ENCODE data around the gene GON4L.
"Not testable (repeated sequence)": the region's sequence is repeated elsewhere in the genome, so short reads cannot be mapped to it uniquely, and the experiment has no call there.

GON4L gene

DNA sequence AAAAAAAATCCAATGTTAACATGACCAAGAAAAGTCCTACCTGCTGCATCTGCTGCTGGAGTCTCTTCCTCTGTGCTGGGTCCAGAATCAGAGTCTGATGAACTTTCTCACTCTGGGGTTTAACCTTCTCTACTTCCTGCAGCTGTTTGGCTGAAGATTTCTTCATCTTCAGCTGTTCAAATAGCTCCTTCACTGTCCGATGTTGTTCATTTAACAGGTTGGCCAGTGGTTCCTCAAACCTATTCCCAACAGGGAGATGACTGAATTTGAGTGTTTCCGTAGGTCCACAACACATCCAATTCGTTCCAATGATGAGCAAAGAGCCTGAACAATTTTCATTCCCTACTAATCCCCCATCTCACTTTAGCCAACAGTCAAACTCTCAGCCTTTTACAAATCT lies 79.4 kb downstream of the GON4L start:
- Histone ChIP-seq H4K20me1 (ENCODE audit: control insufficient read depth, insufficient read depth, low read depth, low read length) (no peaks in the 10 kb centered on the region), H3K4me2 (ENCODE audit: low read length) (no peak overlapping the region), H3K4me1 (ENCODE audit: control insufficient read depth, low read length) (no peaks in the 10 kb centered on the region), H3K27me3 (ENCODE audit: control insufficient read depth, low read length) (no peaks in the 10 kb centered on the region), H3K9me3 (ENCODE audit: control insufficient read depth, insufficient read depth, low read length) (no peaks in the 10 kb centered on the region), H3K79me2 (ENCODE audit: control insufficient read depth, low read length) (no peaks in the 10 kb centered on the region), H3K36me3 (ENCODE audit: control insufficient read depth, low read length) (peaks cover 49% of the 10 kb centered on the region), H3F3A (ENCODE audit: control insufficient read depth, insufficient read depth) (no peaks in the 10 kb centered on the region), H3K9me2 (replicated peaks; ENCODE audit: control insufficient read depth, low read length) (no peaks in the 10 kb centered on the region), H3K27ac (ENCODE audit: low read depth, low read length) (no peak overlapping the region), H3K4me3 (ENCODE audit: low read length) (no peak overlapping the region)
- TF ChIP-seq, protein P1, sequence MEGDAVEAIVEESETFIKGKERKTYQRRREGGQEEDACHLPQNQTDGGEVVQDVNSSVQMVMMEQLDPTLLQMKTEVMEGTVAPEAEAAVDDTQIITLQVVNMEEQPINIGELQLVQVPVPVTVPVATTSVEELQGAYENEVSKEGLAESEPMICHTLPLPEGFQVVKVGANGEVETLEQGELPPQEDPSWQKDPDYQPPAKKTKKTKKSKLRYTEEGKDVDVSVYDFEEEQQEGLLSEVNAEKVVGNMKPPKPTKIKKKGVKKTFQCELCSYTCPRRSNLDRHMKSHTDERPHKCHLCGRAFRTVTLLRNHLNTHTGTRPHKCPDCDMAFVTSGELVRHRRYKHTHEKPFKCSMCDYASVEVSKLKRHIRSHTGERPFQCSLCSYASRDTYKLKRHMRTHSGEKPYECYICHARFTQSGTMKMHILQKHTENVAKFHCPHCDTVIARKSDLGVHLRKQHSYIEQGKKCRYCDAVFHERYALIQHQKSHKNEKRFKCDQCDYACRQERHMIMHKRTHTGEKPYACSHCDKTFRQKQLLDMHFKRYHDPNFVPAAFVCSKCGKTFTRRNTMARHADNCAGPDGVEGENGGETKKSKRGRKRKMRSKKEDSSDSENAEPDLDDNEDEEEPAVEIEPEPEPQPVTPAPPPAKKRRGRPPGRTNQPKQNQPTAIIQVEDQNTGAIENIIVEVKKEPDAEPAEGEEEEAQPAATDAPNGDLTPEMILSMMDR (IDR thresholded peaks at IDR 0.05; ENCODE audit: low read depth, low read length, poor library complexity, severe bottlenecking), result no peak
- TF ChIP-seq EZH2phosphoT487 (IDR thresholded peaks at IDR 0.05; ENCODE audit: borderline replicate concordance, low read length), result no peak

DNA sequence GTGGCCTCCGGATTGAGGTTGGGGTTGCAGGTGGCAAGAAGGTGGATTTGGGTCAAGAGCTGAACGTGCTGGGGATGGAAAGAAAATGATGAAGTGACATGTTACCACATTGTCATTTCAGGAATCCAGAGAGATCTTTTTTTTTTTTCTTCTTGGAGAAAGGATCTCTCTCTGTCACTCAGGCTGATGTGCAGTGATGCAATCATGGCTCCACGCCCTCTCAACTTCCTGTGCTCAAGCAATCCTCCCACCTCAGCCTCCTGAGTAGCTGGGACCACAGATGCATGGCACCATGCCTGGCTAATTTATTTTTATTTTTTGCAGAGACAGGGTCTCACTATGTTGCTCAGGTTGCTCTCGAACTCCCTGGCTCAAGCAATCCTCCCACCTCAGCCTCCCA lies 80.6 kb downstream of the GON4L start:
- H3K36me3 ChIP-seq (ENCODE audit: control insufficient read depth, low read length), result peaks cover 54% of the 10 kb centered on the region
- H3K4me2 ChIP-seq (ENCODE audit: low read length), result no peak overlapping the region
- H4K20me1 ChIP-seq (ENCODE audit: control insufficient read depth, insufficient read depth, low read depth, low read length), result no peaks in the 10 kb centered on the region
- H3K4me3 ChIP-seq (ENCODE audit: low read length), result no peak overlapping the region
- TF ChIP-seq, protein P1 (IDR thresholded peaks at IDR 0.05; ENCODE audit: low read depth, low read length, poor library complexity, severe bottlenecking), result no peak
- TF ChIP-seq EZH2phosphoT487 (IDR thresholded peaks at IDR 0.05; ENCODE audit: borderline replicate concordance, low read length), result no peak
- no peaks in the 10 kb centered on the region for H3K9me2 ChIP-seq (replicated peaks; ENCODE audit: control insufficient read depth, low read length)
- H3K9me3 ChIP-seq (ENCODE audit: control insufficient read depth, insufficient read depth, low read length), result no peaks in the 10 kb centered on the region
- no peaks in the 10 kb centered on the region for H3K79me2 ChIP-seq (ENCODE audit: control insufficient read depth, low read length)
- no peak overlapping the region for H3K27ac ChIP-seq (ENCODE audit: low read depth, low read length)
- no peaks in the 10 kb centered on the region for H3F3A ChIP-seq (ENCODE audit: control insufficient read depth, insufficient read depth)
- H3K27me3 ChIP-seq (ENCODE audit: control insufficient read depth, low read length), result no peaks in the 10 kb centered on the region
- no peaks in the 10 kb centered on the region for H3K4me1 ChIP-seq (ENCODE audit: control insufficient read depth, low read length)

- H3K27ac ChIP-seq (ENCODE audit: low read depth, low read length), result no peak overlapping the region
- H3K4me2 ChIP-seq (ENCODE audit: low read length), result no peak overlapping the region
- no peaks in the 10 kb centered on the region for H3F3A ChIP-seq (ENCODE audit: control insufficient read depth, insufficient read depth)
- H3K9me2 ChIP-seq (replicated peaks; ENCODE audit: control insufficient read depth, low read length), result no peaks in the 10 kb centered on the region
- no peaks in the 10 kb centered on the region for H3K79me2 ChIP-seq (ENCODE audit: control insufficient read depth, low read length)
- no peak for TF ChIP-seq EZH2phosphoT487 (IDR thresholded peaks at IDR 0.05; ENCODE audit: borderline replicate concordance, low read length)
- TF ChIP-seq, protein P1 (IDR thresholded peaks at IDR 0.05; ENCODE audit: low read depth, low read length, poor library complexity, severe bottlenecking), result no peak
- no peaks in the 10 kb centered on the region for H4K20me1 ChIP-seq (ENCODE audit: control insufficient read depth, insufficient read depth, low read depth, low read length)
- no peaks in the 10 kb centered on the region for H3K4me1 ChIP-seq (ENCODE audit: control insufficient read depth, low read length)
- H3K27me3 ChIP-seq (ENCODE audit: control insufficient read depth, low read length), result no peaks in the 10 kb centered on the region
- H3K36me3 ChIP-seq (ENCODE audit: control insufficient read depth, low read length), result peaks cover 75% of the 10 kb centered on the region
- no peaks in the 10 kb centered on the region for H3K9me3 ChIP-seq (ENCODE audit: control insufficient read depth, insufficient read depth, low read length)
- H3K4me3 ChIP-seq (ENCODE audit: low read length), result no peak overlapping the region
Measured at GRCh38 chr1:155773221-155773620, 83.8 kb downstream of the GON4L start.

DNA sequence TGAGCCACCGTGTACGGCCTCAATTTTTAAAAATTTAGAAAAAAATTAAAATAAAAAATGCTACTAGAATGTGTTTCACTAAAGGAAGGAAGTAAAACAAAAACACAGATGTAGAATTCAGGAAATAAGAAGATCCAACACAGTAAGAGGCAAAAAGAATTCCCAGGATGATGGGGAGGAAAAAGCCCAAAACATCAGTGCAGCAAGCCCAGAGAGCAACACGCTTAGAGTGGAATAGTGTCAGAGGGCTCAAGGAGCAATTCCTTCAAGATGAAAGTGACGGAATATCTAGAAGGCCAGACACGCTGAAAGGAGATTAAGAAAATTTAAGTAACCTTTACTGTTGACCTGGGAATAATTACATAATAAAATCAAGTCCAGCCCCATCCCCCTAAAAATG lies 87.8 kb downstream of the GON4L start:
- no peaks in the 10 kb centered on the region for H3K9me3 ChIP-seq (ENCODE audit: control insufficient read depth, insufficient read depth, low read length)
- no peaks in the 10 kb centered on the region for H3K27me3 ChIP-seq (ENCODE audit: control insufficient read depth, low read length)
- H3K4me1 ChIP-seq (ENCODE audit: control insufficient read depth, low read length), result no peaks in the 10 kb centered on the region
- H3K36me3 ChIP-seq (ENCODE audit: control insufficient read depth, low read length), result peaks cover 73% of the 10 kb centered on the region
- H3K79me2 ChIP-seq (ENCODE audit: control insufficient read depth, low read length), result no peaks in the 10 kb centered on the region
- TF ChIP-seq, protein P1 (IDR thresholded peaks at IDR 0.05; ENCODE audit: low read depth, low read length, poor library complexity, severe bottlenecking), result no peak
- TF ChIP-seq EZH2phosphoT487 (IDR thresholded peaks at IDR 0.05; ENCODE audit: borderline replicate concordance, low read length), result no peak
- no peak overlapping the region for H3K4me2 ChIP-seq (ENCODE audit: low read length)
- H3K4me3 ChIP-seq (ENCODE audit: low read length), result no peak overlapping the region
- H3F3A ChIP-seq (ENCODE audit: control insufficient read depth, insufficient read depth), result no peaks in the 10 kb centered on the region
- H4K20me1 ChIP-seq (ENCODE audit: control insufficient read depth, insufficient read depth, low read depth, low read length), result no peaks in the 10 kb centered on the region
- no peak overlapping the region for H3K27ac ChIP-seq (ENCODE audit: low read depth, low read length)
- H3K9me2 ChIP-seq (replicated peaks; ENCODE audit: control insufficient read depth, low read length), result no peaks in the 10 kb centered on the region

DNA sequence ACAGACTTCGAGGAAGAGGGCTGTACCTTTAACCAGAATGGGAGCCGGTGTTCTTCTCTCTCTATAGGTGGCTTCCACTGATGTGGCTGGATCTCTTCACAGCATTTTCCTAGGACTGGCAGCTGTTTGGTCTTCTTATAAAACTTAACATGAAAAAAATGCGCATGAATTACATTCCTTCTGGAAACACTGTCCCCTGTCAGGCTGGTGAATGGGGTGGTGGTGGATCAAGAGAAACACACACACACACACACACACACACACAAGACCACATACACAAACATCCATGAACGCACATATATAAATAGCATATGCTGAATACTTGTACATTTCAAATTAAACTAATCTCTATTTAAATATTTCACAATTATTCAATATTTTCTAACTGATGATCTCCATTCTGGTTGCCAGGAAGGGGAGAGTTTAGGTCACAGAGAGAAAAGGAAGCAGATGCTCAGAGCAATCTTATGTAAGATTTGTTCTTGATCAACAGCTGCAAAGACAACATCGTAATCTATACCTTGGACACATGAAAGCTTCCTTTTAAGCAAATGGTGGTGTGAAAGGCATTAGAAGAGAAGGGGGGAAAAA lies 89.5 kb downstream of the GON4L start:
- H3K4me2 ChIP-seq (ENCODE audit: low read length); H3K27me3 ChIP-seq (ENCODE audit: control insufficient read depth, low read length); H3K27ac ChIP-seq (ENCODE audit: low read depth, low read length); H3K4me1 ChIP-seq (ENCODE audit: control insufficient read depth, low read length); H3K9me3 ChIP-seq (ENCODE audit: control insufficient read depth, insufficient read depth, low read length); H3K9me2 ChIP-seq (replicated peaks; ENCODE audit: control insufficient read depth, low read length); H4K20me1 ChIP-seq (ENCODE audit: control insufficient read depth, insufficient read depth, low read depth, low read length); H3K4me3 ChIP-seq (ENCODE audit: low read length); H3F3A ChIP-seq (ENCODE audit: control insufficient read depth, insufficient read depth); H3K79me2 ChIP-seq (ENCODE audit: control insufficient read depth, low read length): not testable (repeated sequence)
- peaks cover 70% of the 10 kb centered on the region for H3K36me3 ChIP-seq (ENCODE audit: control insufficient read depth, low read length)
